GM12873 (cell line): ENCODE data around the gene TIMM50.

ENCODE experiments used
- TF ChIP-seq, protein P1 (sequence below): IDR thresholded peaks from 2 replicates; pipeline ENCODE4 v1.5.1; 2012; ENCODE audit warnings: low read depth, mild to moderate bottlenecking, moderate library complexity, low read length, control low read depth; ENCODE audit not compliant: insufficient read depth; ENCODE audit errors: missing control alignments

The TIMM50 gene

DNA sequence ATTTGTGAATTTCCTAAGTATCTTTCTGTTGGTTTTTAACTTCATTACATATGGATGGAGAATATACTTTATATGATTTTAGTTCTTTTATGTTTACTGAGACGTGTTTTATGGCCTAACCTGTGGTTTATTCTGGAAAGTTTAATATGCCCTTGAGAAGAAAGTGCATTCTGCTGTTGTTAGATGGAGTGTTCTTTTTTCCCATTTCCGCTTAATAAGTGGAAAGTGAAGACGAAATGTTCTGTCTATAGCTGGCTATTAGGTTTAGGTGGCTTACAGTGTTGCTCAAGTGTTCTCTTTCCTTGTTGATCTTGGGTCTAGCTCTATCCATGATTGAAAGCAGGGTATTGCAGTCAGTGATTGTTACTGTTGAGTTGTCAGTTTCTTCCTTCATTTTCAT, 17.2 kb upstream of the TIMM50 start:
- TF ChIP-seq, protein P1, sequence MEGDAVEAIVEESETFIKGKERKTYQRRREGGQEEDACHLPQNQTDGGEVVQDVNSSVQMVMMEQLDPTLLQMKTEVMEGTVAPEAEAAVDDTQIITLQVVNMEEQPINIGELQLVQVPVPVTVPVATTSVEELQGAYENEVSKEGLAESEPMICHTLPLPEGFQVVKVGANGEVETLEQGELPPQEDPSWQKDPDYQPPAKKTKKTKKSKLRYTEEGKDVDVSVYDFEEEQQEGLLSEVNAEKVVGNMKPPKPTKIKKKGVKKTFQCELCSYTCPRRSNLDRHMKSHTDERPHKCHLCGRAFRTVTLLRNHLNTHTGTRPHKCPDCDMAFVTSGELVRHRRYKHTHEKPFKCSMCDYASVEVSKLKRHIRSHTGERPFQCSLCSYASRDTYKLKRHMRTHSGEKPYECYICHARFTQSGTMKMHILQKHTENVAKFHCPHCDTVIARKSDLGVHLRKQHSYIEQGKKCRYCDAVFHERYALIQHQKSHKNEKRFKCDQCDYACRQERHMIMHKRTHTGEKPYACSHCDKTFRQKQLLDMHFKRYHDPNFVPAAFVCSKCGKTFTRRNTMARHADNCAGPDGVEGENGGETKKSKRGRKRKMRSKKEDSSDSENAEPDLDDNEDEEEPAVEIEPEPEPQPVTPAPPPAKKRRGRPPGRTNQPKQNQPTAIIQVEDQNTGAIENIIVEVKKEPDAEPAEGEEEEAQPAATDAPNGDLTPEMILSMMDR, result no peak

DNA sequence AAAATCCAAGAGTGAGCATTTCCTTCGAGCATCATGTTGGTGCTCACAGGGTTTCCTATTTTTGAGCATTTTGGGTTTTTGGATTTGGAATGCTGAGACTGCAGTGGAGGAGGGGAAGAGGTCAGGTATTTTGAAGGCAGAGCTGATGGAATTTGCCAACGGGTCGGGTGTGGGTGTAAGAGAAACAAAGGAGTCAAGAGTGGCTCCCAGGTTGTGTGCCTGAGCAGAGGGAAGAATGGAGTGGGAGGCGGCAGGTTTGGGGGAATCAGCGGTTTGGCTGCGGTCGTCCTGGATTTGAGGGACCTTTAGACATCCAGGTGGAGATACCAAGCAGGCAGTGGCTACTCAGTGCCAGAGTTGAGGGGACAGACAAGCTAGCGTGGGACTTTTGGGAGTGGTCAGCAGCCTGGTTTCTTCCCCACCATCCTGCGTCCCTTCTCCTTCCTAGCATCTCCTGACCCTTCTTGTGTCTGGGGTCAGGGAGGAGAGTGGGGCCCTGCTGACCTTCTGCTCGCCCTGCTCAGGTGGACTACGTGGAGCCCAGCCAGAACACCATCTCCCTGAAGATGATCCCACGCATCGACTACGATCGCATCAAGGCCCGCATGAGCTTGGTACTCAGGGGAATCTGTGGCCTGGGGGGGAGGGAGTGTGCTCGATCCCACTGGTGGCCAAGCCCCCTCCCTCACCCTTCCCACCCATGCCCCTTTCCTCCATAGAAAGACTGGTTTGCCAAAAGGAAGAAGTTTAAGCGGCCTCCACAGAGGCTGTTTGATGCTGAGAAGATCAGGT, 14.5 kb upstream of the TIMM50 start:
- TF ChIP-seq, protein P1, result no peak

DNA sequence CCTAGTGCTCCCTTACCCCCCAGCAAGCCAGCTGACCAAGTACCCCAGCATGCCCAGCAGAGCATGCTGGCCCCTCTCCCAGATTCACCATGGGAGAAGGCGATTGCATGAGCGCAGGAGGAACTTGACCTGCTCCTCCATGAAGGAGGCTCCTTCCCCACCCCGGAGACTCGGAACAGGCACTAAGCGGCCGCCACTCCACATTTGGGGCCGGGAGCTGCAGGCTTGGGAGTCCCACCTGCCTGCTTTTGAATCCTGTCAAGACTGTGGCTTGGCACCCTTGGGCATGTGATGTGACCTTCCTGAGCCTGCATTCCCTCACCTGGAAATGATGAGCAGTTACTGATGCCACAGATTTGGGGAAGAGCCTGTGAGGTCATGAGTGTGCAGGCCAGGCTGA, 12.7 kb upstream of the TIMM50 start:
- TF ChIP-seq, protein P1, result no peak

DNA sequence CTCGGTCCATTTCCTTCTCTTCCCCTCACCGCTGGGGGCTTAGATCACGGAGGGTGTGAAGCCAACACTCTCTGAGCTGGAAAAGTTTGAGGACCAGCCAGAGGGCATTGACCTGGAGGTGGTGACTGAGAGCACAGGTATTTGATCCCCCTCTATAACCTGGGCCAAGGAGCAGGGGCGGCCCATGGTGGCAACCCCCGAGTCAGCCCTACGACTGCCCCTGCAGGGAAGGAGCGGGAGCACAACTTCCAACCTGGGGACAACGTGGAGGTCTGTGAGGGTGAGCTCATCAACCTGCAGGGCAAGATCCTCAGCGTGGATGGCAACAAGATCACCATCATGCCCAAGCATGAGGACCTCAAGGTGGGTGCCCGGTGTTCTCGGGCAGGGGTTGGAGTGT, 11.6 kb upstream of the TIMM50 start:
- TF ChIP-seq, protein P1, result no peak

DNA sequence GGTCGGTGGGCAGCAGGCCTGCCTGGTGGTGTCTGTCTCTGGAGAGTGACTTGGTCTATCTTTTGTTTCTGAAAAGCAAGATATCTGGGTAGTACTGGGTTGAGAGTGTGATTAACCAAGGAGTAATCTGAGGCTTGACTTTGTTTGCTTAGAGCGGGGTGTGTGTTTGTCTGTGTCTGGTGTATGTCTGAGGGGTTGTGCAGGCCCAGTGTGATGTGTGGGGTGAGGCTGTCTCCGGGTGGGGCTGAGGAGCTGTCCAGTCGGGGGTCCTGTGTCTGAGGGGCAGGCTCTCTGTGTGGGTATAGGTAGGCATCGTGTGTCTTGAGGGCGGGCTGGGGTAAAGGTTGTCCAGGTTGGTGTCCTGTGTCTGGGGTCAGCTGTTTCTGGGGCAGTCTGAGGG, 11.1 kb upstream of the TIMM50 start:
- TF ChIP-seq, protein P1, result no peak

DNA sequence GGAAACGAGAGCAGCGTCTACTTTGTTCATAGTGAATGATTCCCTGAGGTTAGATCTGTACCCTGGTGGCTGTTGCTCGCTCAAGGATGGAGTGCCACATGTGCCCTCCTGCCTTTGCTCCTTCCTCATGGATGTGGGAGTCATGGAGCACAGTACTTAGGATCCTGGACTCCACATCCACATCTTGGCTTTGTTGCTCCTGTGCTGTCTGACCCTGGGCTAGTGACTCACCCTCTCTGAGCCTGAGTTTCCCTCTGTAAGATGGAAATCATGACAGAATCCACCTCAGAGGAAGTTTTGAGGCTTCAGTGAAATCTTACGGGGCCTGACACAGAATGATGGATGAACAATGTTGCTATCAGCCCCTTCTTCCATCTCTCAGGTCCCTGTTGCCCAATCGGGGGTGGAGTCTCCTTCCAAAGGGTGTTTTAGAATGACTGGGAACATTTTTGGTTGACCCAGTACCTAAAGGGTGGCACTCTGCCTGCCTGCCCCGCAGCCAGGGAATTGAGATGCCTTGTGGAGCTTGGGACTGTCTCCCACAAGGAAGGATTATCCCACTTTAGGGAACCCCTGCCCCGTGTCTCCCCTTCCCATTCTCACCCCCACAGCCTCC, 9.8 kb upstream of the TIMM50 start:
- TF ChIP-seq, protein P1, result no peak

DNA sequence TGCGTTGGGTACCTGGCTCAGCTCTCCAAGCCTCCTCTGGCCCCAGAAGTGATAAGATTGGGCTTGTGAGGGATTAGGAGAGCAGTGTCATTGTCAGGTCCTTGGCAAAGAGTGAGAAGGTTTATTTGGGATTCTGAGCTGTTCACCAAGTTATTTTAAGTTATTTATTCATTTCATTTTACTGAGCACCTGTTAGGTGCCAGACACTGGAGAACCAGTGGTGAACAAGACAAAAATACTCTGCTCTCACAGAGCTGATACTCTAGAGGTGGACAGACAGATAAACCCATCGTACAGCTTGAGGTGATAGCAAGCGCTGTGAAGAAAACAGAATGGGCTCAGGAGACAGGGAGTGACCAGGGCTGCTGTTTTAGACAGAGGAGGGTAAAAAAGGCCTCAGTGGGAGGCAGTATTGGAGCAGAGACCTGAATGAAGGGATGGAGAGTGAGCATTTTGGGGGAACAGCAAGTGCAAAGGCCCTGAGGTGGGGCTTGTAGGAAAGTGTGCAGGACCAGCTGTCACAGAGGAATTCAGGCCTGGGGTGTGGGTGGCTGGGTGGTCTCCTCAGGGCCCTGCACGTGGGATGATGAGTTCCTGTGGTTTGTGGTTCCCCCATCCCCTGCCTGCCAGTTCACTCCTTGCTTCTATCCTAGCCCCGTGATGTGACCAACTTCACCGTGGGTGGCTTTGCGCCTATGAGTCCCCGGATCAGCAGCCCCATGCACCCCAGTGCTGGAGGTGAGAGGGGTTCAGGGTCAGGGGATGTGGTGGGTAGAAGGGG, 8.7 kb upstream of the TIMM50 start:
- TF ChIP-seq, protein P1, result no peak
